ENCODE measurements around the gene MAG.

The MAG gene

GRCh38 chr19:35247526-35248309 is 44.2 kb upstream of the MAG start (continued):
- TF ChIP-seq ZNF449 (tag by site-specific recombination; IDR thresholded peaks at IDR 0.05) (peak; percentile 85), CTCF (tag by site-specific recombination; IDR thresholded peaks at IDR 0.05) (peak; percentile 95), ZNF184 (tag by site-specific recombination; IDR thresholded peaks at IDR 0.05) (0 out of 2 replicates have a peak, but pooled peaks have one; percentile 84), ZNF175 (tag by site-specific recombination; IDR thresholded peaks at IDR 0.05) (no peak), ZFHX2 (tag by site-specific recombination; conservative IDR thresholded peaks at IDR 0.05) (peak; percentile 91), ZNF776 (tag by site-specific recombination; IDR thresholded peaks at IDR 0.05; ENCODE audit: borderline replicate concordance) (no peak), BCL11A (tag by site-specific recombination; IDR thresholded peaks at IDR 0.05; ENCODE audit: low read depth) (no peak), MEIS1 (CRISPR knock-in tag; IDR thresholded peaks at IDR 0.05; ENCODE audit: borderline replicate concordance) (no peak), OSR2 (tag by site-specific recombination; IDR thresholded peaks at IDR 0.05) (no peak), ZFP37 (tag by site-specific recombination; IDR thresholded peaks at IDR 0.05) (no peak; the same call in 1 of the 2 replicates), PBX3 (CRISPR knock-in tag; IDR thresholded peaks at IDR 0.05) (no peak; the same call in 1 of the 2 replicates), ZNF404 (tag by site-specific recombination; IDR thresholded peaks at IDR 0.05) (no peak), ZNF341 (tag by site-specific recombination; IDR thresholded peaks at IDR 0.05; ENCODE audit: low read depth) (peak; percentile 94), OVOL3 (tag by site-specific recombination; IDR thresholded peaks at IDR 0.05) (no peak), ZNF302 (tag by site-specific recombination; IDR thresholded peaks at IDR 0.05; ENCODE audit: low read depth) (no peak), ZNF544 (tag by site-specific recombination; IDR thresholded peaks at IDR 0.05) (no peak), SCRT2 (tag by site-specific recombination; IDR thresholded peaks at IDR 0.05) (no peak), PRDM2 (tag by site-specific recombination; IDR thresholded peaks at IDR 0.05; ENCODE audit: borderline replicate concordance) (no peak), ZNF426 (tag by site-specific recombination; IDR thresholded peaks at IDR 0.05) (no peak), ZSCAN23 (tag by site-specific recombination; IDR thresholded peaks at IDR 0.05) (no peak), ZNF239 (tag by site-specific recombination; IDR thresholded peaks at IDR 0.05) (no peak), MYNN (tag by site-specific recombination; IDR thresholded peaks at IDR 0.05; ENCODE audit: borderline replicate concordance) (no peak), ZNF654 (tag by site-specific recombination; IDR thresholded peaks at IDR 0.05; ENCODE audit: low read depth) (peak; percentile 46), ZNF211 (tag by site-specific recombination; IDR thresholded peaks at IDR 0.05; ENCODE audit: low read depth) (no peak), ZNF148 (tag by site-specific recombination; IDR thresholded peaks at IDR 0.05; ENCODE audit: borderline replicate concordance) (0 out of 2 replicates have a peak, but pooled peaks have one; percentile 22), ZNF830 (tag by site-specific recombination; IDR thresholded peaks at IDR 0.05; ENCODE audit: low read depth) (no peak)
